IPS DF 19.7 (cell line): ENCODE data around the gene C3.
"Not testable (repeated sequence)": the region's sequence is repeated elsewhere in the genome, so short reads cannot be mapped to it uniquely, and the experiment has no call there.

Source experiments
- DNase-seq: peaks from one replicate; pipeline ENCODE4 v3.0.0-alpha.2; 2013; ENCODE audit warnings: low read depth, low spot score

Gene C3

GRCh38 chr19:6664916-6665315 lies 55.5 kb downstream of the C3 start:
- no peak for DNase-seq

DNA sequence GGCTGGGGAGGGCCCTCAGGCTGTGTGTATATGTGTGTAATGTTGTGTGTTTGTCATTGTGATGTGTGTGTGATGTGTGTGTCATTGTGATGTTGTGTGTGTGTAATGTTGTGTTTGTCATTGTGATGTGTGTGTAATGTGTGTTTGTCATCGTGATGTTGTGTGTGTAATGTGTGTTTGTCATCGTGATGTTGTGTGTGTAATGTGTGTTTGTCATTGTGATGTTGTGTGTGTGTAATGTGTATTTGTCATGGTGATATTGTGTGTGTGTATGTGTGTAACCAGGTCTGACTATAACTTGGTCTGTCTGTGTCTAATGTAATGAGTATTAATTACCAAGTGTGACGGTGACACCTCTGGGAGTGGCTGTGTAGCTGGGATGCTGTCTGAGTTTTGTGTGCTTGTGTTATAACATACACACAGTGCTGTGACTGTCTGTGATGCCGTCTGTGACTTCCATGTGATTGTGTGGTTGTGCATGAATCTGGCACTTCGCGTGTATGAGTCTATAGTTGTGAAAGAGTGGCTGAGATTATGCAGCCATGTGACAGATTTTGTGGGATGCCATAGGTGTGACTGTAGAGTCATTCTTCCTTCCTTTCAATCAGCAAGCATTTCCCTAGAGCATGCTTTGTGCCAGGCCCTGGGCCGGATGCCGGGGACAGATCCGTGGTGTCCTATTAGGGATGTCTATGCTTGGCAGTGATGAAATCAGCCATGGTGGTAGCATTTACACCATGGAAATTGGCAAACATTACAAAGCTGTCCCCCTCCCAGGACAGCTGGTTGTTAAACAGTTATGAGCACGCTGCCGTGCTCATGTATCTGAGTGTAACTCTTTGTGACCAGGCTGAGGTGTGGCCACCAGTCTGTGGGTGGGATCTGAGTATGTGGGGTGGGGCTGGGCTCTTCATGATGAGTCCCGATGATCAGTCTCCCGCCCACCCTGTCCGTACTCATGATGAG lies 56.9 kb downstream of the C3 start:
- no peak for DNase-seq

DNA sequence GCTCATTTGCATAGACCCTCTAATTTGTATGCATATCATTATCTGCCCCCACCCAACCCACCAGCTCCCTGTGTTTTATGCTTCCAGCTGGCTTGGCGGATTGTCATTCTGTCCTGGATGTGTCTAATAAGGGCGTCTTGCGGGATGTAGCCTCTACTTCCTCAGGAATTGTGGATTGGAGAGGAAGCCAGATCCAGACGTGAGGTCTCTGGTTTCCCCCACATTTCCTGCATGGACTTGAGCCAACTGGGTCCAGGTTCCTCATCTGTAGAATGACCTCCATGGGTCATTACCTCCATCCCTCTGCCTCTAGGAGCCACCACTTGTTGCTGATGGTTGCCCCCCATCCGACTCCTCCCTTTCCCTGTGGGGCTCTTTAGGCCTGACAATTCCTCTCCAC lies 57.7 kb downstream of the C3 start:
- DNase-seq, result no peak

DNA sequence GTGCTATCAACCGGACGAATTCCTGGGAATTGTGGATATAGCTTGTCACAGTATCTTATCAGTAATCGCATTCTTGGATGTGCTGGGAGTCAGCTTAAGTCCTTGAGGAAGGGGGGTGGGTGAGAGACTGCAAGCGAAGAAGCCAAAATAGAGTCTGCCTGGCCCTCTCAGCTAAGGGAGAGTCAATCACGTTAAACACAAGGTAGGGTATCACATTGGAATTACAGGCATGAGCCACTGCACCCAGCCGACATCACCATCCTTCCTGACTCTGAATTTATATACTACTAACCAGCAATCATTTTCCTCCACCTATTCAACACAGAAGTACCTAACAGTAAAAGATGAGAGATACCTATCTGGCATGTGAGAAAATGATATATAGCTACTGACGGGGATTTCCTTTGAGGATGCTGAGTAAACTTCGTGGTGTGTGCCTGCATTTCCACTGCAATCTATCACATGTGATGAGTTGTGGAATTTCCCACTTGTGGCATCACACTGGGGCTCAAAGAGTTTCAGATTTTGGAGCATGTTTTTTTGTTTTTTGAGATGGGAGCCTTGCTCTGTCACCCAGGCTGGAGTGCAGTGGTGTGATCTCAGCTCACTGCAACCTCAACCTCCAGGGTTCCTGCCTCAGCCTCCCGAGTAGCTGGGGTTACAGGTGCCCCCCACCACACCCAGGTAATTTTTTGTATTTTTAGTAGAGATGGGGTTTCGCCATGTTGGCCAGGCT lies 58.8 kb downstream of the C3 start:
- DNase-seq, result not testable (repeated sequence)

DNA sequence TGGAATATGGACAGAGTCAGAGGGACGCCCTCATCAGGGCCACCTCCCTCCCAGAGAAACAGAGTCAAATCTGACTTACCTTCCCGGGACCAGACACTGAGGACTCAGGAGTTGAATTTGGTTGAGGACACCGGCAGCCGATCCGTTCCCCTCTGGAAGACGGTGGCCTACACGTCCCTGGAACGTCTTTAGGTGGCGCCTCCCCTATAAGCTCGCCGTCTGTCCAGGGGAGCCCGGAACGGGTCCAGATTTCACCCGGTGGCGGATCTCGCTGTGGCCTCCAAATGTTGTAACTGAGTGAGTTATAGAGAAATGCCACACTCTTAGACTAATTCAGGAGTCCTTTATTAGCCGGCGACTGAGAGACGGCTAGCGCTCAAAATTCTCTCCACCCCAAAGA lies 59.5 kb downstream of the C3 start:
- no peak for DNase-seq

GRCh38 chr19:6656390-6656789 lies 64.1 kb downstream of the C3 start:
- DNase-seq, result not testable (repeated sequence)

GRCh38 chr19:6654347-6655310 lies 65.8 kb downstream of the C3 start:
- DNase-seq, result no peak

DNA sequence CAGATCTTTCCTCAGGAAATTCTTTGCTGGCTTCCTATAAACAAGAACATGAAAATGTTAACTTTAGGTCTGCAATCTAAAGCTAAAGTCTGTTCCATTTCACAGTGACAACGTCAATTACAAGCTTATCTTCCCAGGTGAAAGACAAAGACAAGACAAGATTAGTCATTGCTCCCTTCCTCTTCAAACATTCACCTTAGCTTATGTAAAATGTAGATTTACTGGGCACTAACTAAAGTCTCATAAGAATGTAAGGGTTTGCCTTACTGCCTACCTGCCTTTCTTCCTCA lies 67.7 kb downstream of the C3 start:
- DNase-seq, result no peak

- DNase-seq, result no peak
Observed at GRCh38 chr19:6651965-6652804, 68.3 kb downstream of the C3 start.

DNA sequence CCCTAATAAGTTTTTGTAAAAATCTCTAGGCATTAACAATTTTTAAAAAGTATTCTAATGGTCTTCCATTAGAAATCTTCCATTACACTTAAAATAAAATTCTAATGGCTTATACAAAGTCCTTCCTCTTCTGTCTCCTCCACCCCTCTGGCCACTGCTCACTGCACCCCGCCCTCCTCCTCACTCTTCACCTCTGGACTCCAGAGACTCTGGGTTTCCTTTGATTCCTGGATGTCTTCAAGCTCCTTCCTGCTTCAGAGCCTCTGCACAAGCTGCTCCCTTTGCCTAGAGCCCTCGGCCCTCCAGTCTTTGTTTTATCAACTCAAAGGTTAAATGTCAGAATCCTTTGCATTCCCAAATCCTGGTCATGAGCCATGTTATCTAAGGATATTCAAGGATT lies 71.3 kb downstream of the C3 start:
- DNase-seq, result no peak

- no peak for DNase-seq
Observed at GRCh38 chr19:6648141-6648715, 72.2 kb downstream of the C3 start.

DNA sequence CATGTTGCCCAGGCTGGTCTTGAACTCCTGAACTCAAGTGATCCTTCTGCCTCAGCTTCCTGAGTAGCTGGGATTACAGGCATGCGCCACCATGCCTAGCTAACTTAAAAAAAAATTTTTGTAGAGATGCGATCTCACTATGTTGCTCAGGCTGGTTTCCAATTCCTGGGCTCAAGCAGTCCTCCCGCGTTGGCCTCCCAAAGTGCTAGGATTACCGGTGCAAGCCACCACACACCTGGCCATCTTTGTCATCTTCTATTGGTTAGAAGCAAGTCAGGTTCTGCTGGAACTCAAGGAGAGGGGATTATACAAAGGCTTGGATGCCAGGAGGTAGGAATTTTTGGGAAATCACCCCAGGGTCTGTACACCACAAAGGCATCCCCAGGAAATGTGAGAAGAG lies 75.7 kb downstream of the C3 start:
- DNase-seq, result no peak

- DNase-seq, result not testable (repeated sequence)
Observed at GRCh38 chr19:6640333-6640732, 80.1 kb downstream of the C3 start.

GRCh38 chr19:6639439-6639838 lies 81.0 kb downstream of the C3 start:
- no peak for DNase-seq

GRCh38 chr19:6633456-6633813 lies 87.0 kb downstream of the C3 start:
- DNase-seq, result not testable (repeated sequence)

DNA sequence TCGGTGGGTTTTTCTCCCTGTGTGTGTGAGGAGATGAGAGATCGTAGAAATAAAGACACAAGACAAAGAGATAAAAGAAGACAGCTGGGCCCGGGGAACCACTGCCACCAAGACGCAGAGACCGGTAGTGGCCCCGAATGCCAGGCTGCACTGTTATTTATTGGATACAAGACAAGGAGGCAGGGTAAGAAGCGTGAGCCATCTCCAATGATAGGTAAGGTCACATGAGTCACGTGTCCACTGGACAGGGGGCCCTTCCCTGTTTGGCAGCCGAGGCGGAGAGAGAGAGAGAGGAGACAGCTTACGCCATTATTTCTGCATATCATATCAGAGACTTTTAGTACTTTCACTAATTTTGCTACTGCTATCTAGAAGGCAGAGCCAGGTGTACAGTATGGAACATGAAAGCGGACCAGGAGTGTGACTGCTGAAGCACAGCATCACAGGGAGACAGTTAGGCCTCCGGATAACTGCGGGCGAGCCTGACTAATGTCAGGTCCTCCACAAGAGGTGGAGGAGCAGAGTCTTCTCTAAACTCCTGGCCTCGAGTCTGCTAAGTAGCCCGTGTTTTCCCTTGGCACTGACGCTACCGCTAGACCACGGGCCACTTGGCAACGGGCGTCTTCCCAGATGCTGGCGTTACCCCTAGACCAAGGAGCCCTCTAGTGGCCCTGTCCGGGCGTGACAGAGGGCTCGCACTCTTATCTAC lies 87.5 kb downstream of the C3 start:
- peak; percentile 33 for DNase-seq

GRCh38 chr19:6632002-6632621 lies 88.3 kb downstream of the C3 start:
- peak; percentile 28 for DNase-seq
